CD4-positive, alpha-beta T cell treated with Interleukin-15 for 1 hour (primary cell): Measurements from ENCODE around the gene SPSB3.

Experiments used
- DNase-seq: peaks from one replicate; pipeline ENCODE4 v3.0.0-alpha.2; 2020

Gene SPSB3

GRCh38 chr16:1788095-1788707 lies 5.8 kb upstream of the SPSB3 start:
- no peak for DNase-seq

GRCh38 chr16:1787322-1788094 lies 5.1 kb upstream of the SPSB3 start:
- DNase-seq, result no peak

- DNase-seq, result no peak
Measured at GRCh38 chr16:1787056-1787321, 4.6 kb upstream of the SPSB3 start.

GRCh38 chr16:1786242-1787055 lies 4.1 kb upstream of the SPSB3 start:
- DNase-seq, result no peak

GRCh38 chr16:1785846-1786170 lies 3.4 kb upstream of the SPSB3 start:
- no peak for DNase-seq

GRCh38 chr16:1784977-1785845 lies 2.8 kb upstream of the SPSB3 start:
- no peak for DNase-seq

GRCh38 chr16:1781758-1782407 lies 488 bp downstream of the SPSB3 start:
- DNase-seq, result no peak

GRCh38 chr16:1781254-1781653 lies 1.1 kb downstream of the SPSB3 start:
- DNase-seq, result no peak

- no peak for DNase-seq
Measured at GRCh38 chr16:1780677-1781072, 1.7 kb downstream of the SPSB3 start.

- no peak for DNase-seq
Measured at GRCh38 chr16:1779741-1780676, 2.4 kb downstream of the SPSB3 start.

GRCh38 chr16:1779234-1779701 lies 3.1 kb downstream of the SPSB3 start:
- no peak for DNase-seq

GRCh38 chr16:1778200-1779179 lies 3.9 kb downstream of the SPSB3 start:
- DNase-seq, result no peak

- no peak for DNase-seq
Measured at GRCh38 chr16:1777375-1778199, 4.8 kb downstream of the SPSB3 start.

- DNase-seq, result no peak
Measured at GRCh38 chr16:1776991-1777374, 5.4 kb downstream of the SPSB3 start.

GRCh38 chr16:1776672-1776955 lies 5.8 kb downstream of the SPSB3 start:
- DNase-seq, result no peak

GRCh38 chr16:1775846-1776671 lies 6.3 kb downstream of the SPSB3 start:
- DNase-seq, result no peak

GRCh38 chr16:1775006-1775845 lies 7.1 kb downstream of the SPSB3 start:
- no peak for DNase-seq

GRCh38 chr16:1774448-1774780 lies 8.0 kb downstream of the SPSB3 start:
- no peak for DNase-seq
